ENCODE measurements around the gene CTRB1.
"Not testable (repeated sequence)": the region's sequence is repeated elsewhere in the genome, so short reads cannot be mapped to it uniquely, and the experiment has no call there.

Gene CTRB1

DNA sequence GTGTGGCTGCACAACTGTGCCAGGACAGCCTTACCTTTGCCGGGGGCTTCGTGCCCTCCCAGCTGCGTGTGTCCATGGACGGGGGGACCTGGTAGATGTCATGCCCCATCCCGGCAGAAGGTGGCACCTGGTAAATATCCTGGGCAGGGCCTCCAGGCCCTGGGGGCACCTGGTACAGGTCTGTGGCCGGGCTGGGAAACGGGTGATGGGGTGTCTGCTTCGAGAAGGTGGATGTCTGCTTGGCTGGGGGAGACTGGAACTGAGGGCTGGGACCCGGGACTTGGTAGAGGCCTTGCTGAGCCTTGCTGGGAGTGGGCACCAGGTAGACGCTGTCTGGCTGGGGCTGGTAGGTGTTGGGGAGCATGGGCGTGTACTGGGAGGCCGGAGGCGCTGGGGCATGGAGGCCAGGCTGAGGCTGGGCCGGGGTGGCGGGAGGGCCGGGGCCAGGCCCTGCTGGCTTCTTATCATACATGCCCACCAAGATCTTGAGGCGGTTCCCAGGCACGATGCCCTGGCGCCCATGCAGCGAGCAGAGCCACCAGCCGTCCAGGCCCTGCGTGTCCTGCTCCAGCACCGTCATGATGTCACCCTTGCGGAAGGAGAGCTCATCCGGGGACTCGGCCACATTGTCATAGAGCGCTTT lies 23.8 kb downstream of the CTRB1 start:
- not testable (repeated sequence) for DNase-seq

DNA sequence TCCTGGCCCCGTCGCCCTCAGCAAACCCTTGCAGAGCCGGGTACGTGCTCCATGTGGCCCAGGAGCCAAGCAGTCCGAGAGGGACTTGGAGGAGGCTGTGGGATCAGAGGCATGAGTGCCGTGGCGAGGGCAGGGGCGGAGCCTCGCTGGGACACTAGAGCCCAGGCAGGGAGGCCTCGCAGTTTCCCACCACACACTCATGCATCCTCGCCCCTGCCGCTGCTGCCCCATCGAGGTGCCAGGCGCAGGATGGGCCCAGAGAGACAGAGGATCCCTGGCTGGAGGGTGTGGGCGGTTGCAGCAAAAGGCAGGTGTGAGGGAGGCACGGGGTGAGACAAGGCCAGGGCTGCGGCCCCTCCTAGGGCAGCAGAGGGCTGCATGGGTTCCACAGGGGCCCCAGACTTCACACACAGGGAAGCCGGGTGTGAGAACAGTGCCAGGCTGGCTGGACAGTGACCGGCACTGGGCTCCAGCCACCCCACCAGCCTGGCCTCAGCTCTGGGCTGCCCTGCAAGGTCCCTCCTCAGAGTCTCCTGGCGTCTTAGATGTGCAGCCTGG lies 25.0 kb downstream of the CTRB1 start:
- DNase-seq = no peak

DNA sequence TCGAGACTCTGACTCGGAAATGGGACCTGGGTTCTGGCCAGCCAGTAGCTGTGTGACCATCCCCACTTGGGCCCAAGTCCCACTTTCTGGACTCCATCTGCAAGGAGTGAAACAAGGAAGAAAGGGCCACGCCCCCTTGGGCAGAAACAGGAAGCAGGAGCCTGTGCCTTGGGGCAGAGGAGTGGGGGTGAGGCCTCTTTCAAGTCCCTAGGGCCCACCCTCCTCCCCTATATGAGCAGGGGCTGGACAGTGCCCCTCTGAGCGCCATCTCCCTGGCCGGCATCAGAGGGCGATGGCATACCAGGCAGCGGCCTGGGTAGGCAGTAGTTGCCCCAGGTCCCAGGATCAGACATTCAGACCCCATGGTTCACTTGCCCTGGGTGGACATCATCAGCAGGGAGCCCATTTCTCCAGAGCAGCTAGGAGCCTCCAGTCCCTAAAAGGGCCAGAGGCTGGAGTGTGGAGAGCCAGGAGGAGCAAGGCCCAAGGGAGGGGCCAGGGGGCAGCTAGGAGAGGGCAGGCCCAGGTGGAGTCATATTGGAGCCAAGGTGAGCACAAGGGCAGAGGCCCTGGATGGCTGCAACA lies 25.5 kb downstream of the CTRB1 start:
- no peak for DNase-seq

DNA sequence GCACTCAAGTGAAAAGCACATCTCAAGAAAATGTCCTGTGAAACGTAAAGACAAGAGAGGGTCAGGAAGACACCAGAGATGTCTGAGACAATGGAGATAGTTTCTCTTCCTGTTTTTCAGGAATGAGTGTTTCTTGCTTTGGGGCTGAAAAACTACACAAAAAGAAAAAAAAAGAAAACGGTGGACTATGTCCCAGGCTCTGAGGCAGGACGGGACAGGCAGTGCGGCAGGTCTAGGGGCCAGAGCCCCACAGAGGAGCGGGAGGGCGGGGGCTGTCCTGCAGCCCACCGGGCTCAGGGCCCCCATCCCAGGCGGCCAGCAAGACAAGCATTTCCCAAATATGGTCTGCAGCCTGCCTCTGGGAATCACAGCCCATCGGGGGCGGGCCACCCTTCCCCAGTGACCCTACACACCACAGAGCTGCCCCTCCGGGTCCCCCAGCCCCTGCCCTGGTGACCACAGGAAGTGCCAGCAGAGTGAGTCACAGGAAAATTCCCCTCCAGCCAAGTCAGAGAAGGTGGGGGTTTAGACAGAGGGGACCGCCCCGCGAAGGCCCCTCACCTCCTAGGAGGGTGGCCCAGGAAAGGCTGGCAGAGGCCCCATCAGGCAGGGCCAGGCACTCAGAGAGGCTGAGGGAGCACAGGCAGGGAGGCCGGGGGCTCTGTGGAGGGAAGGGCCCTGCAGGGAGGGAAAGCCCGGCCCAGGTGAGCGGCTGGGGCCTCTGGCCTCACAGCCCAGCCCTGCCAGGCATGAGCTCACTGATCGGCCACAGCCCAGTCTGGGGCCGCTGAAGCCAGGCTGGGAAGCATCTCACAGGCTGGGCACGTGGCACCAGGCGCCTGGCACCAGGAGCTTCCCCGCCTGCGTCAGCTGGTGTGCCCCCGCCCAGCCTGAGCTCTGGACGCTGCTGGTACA lies 26.3 kb downstream of the CTRB1 start:
- no peak for DNase-seq

DNA sequence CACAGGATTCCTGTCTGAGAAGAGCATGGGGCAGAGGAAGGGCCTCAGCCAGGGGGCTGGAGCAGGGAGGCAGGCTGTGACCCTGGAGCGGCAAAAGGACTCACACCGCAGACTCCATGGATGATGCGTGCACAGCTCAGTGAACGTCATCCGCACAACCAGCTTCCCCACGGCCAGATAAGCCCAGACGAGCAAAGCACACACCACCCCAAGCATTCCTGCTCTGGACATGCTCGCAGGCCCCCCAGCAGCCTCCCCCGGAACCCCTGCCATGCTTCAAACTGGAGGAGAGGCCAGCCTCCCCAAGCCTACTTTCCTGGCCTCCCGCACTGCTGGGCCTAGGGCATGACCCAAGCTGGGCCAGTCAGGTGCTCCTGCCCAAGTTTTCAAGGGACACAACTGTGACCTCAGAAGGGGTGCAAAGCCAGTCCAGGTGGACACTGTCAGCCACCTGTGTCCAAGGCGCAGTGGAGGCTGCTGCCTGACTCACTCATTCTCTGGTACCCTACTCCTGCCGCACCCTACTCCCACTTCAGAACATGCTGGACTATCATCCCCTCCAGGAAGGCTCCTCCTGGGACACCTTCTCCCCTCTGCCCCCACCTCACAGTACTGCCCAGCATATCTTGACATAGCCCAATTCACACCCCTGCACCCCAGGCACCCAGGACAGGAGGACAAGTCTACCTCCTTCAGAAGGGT lies 27.9 kb downstream of the CTRB1 start:
- no peak for DNase-seq

DNA sequence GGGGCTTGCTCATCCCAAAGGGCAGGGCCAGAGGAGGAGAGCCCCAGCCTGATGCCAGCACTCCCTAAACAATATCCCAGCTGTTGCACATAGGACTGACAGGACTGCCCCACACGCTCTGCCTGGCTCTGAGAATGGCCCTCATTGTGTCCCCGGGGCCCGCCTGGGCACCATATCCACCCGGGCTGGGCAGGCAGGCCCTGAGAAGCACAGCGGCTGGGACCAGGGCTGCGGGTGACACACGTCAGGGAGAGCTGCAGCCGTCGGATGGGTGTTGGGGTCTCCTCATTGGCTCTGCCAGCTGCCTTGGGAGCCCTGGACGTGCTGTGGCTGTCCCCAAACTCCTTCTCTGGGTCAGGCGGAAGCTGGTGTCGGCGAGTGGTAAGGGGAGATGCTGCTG lies 28.5 kb downstream of the CTRB1 start:
- no peak for DNase-seq

DNA sequence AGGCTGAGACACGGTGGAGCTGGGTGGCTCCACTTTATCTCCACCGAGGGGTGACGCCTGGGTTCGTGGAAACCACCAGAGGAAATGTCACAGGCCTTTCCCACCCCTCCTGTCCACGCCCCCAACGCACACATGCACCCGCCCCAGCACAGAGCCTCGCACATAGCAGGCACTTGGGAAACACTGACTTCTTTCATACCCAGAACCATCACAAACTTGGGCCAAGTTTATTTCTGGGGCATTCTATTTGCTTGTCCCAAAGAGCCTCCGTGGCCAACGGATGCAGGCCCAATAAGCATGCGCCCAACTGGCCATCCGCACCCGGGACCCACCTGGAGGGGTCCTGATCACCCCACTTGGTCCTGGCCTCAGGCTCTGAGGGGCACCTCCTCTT lies 29.4 kb downstream of the CTRB1 start:
- no peak for DNase-seq

DNA sequence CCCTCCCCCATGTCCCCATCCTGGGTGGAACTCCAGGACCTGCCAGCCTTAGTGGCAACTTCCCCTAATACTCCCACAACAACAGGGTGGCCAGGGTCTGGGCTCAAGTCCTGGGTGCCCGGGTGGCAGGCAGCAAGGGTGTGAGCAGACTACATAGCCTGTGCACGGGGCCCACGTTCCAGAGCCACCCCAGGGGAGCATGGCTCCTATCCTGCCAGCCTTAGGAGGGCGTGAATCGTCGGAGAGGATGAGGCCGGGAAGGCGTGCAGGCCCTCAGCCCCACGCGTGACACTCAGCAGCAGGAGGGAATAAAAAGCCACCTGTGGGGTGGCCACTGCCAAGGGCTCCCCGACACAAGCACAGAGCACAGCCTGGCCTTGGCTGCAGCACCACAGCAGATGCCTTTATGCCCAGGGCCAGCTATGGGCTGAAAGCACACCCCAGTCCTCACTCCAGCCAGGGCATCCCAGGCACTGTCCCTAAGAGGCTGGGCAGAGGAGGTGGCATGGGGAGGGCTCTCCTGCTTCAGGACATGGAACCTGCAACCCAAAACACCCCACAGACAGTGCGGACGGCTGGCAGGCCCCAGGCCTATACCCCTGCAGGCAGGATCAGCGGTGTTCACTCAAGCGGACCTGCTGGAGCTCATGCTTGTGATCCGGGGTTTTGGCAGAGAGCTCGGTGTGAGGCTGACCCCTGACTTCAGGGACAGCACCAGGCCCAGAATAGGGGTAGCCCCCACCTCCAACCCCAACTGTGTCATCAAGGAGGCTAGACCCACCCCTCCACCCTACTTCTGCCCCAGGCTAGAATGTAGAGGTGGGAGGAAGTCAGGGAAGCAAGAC lies 30.0 kb downstream of the CTRB1 start:
- no peak for DNase-seq

DNA sequence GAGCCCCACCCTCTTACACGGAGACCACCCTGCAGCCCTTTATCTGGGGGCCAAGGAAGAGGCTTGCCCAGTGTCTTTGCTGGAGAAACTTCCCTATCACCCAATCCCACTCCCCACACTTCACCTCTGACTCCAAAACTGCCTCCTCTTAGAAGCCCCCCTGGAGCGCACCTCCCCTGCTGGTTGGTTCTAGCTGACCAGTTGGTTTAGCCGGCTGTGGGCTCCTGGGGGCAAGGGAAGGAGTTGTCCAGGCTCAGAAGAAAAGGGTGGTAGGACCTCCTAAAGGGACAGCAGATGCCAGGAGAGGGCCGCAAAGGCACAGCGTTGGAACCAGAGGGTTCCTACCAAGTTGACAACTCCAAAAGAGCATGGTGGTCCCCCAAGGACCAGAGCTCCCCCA lies 30.7 kb downstream of the CTRB1 start:
- DNase-seq = no peak

DNA sequence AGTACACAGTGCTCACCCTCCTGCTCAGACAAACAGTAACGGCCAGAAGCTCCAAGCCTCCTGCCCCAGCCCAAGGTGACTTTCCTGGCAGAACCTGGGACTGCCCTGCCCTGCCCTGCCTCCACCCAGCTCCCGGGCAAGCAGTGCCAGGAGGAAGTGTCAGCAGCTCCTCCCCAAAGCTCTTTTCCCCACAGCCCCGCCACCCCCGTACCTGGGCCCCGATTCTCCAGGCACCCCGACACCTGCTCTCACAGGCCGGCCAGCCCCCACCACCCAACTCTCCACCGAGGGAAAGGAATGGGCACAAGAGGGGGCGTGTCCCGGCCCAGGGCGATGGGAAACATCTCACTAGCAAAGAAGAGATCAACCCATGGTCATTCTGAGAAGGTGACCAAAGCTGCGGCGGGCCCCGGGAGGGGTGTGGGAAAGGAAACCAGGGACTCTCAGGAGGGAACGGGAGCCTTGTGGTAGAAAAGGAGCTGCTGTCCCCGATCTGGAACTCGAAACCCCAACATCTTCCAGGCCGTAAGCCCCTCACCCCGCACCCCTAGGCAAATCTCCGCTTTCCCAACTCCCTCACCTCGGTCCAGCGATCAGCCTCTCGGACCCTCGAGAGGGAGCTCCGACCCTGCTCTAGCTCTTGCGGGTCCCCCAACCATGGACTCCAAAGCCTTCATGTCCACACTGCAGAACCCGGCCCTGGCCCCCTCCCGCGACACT lies 31.5 kb downstream of the CTRB1 start:
- DNase-seq = no peak

DNA sequence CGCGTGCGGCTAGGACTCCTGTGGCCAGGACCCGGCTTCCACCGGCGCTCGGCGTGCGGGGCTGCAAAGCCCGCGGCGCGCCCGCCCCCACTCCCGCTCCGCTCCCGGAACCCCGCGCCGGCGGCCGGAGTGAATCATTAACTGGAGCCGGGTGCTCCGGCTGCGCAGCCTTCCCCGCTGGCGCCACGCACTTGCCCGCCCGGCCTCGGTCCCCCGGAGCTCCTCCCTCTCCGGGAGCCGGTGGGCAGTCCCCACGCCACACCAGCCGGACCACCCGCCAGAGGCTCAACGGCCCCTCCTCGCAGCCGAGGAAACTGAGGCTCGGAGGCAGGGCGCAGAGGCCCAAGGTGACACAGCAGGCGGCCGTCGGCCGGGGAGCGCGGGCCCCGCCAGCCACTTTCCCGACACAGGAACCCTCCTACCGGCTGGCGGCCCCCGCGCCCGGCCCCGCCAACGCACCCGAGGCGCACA lies 32.1 kb downstream of the CTRB1 start:
- no peak for DNase-seq

DNA sequence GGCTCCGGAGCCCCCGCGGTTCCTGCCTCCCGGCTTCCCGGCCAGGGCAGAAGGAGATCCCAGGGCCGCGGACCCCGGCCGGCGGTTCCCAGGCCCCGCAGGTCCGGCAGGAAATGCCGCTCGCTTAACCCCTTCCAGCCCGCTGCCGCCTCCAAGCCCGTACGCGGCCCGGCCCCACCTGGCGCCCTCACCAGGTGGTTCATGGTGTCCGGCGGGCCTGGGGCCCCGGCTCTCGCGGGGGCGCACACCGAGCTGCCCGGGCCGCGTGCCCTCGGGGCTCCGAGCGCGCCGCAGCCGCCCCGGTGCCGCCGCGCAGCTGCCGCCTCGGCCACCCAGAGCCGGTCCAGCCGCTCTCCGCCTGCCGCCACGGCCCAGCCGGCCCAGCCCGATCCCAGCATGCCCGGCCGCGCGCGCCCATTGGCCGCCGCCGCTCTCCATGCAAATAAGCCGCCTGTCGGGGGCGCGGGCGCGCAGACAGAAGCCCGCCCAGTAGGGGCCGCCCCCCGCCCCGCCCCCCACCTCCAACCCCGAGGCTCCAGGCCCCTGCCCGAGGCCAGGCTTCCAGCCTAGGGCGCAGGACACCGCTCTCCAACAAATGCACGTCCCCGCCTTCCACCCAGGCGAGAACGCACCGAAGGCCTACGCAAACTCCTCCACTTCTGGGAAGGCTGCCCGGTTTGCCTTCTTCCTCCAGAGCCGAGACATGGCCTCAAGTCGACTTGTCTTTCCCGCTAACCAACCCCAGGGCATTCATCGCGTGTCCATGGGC lies 32.7 kb downstream of the CTRB1 start, which contains the start of gene BCAR1:
TSS of gene BCAR1 (minus strand) at position 345 of the 769 bp plus-strand sequence. CDS start at position 203, 142 bp downstream.
- DNase-seq = no peak

DNA sequence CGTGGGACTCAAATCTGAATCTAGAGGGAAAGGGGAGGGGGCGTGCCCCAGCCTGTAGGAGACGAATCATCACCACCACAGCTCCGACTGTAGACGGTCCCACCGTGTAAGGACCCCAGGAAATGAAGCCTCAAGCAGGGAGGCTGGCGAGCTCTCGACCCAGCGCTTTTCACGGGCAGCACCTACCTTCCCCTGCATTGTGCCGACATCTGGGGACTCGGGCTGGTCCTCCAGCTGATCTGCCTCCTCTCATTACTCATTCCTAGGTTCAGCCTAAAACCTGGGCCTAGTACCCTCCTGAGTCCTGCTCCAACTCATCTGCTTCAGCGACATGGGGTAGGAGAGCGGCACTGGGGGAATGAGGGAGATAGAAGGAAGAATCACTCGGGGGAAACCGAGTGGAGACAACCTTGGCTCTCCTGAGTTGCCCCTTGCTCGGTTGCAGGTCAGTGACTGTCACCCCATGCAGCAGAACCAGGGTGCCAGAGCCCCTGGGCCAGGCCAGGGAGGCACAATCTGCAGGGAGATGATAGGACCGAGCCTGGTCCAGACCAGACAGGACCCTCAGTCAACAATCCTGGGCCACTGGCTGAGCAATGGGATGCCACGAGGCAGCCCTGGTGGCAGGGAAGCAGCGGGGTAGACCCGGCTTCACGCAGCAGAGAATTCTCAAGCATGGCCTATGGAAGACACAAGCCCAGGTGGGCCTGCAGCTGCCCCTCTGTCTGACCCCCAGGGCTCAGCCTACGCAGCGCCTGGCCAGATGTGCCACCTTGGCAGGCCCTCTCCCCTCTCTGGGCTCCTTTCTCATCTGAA lies 33.5 kb downstream of the CTRB1 start:
- DNase-seq = no peak

DNA sequence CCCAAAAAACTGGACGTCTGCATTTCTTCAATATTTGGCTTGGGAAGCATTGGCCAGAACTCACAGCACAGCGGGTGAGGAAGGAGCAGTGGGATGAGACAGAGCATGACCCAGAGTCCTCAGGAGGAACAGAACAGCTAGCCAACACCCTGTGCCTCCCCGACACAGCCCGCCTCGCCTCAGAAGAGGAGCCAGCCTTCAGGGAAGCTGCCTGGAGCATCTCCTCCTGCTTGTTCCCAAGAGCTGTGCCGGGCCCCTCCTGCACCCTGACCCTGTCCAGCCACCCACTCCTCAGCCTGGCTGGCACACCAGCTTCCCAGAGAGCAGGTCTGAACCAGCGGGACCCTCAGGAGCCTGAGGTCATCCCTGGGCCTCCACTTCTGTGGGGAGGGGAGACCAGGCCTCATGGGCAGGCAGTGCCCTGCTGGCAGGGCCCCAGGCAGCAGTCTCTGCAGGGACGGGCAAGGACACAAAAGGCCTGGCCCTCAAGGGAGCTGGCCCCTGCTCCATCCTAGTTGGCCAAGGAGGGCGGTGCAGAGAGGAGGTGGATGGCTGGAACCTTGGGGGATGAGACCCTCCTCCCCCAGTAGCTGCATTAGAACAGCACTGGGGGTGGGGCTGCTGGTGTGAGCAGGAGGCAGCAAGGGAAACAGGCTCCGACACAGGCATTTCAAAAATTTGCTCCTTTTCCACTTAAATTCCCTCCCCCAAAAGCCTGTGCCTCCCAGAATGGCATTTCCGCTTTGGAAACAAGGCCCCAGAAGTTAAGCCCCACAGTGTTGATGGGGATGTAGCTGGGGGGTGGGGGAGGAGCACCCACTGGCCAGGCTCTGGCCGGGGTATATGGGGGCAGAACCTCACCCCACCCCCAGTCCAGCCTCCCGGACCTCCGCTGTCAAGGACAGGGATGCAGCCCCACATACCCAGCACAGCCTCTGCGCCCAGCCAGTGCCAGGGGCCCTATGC lies 34.4 kb downstream of the CTRB1 start:
- DNase-seq = no peak

DNA sequence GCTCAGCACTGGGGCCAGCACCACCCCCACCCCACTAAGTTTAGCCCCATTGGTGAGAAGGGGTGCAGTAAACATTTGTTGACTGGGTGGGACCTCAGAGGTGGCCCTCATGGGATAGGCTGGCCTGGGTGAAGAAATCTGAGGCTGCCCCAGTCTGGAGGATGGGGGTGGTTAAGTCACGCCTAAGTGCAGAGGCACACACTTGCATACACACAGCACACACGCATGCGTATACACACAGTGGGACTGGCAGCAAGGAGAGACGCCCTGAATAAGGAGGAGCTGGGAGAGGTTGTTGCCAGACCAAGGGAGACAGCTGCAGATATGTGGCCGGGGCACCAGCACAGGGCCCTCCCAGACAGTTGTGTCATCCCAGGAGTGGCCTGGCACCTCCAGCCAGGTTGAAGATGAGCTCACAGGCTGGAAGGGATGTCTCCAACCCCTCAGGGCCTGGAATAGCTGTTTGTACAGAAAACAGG lies 35.6 kb downstream of the CTRB1 start:
- DNase-seq = no peak

DNA sequence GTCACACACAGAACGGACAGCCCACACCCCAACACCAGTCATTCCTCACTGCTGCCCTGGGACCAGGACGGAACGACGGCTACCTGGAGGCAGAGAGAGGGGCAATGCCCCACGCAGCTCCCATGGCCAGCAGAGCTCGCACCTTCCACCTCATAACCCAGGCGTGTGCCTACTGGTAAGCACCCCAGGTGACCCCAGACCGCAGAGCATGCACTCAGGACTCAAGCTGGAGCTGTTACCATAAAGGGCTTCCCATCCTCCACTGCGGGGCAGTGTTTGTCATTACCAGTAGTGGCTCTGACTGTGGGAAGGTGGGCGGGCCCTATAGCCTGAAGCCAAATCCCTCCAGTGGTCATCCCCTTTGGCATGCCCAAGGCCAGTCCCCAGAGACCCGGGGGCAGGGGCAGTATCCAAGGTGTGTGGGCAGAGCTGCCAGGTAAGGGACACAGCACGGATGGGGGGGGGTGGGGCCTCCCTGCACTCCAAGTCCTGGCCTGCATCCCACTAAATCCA lies 37.3 kb downstream of the CTRB1 start:
- DNase-seq = no peak

DNA sequence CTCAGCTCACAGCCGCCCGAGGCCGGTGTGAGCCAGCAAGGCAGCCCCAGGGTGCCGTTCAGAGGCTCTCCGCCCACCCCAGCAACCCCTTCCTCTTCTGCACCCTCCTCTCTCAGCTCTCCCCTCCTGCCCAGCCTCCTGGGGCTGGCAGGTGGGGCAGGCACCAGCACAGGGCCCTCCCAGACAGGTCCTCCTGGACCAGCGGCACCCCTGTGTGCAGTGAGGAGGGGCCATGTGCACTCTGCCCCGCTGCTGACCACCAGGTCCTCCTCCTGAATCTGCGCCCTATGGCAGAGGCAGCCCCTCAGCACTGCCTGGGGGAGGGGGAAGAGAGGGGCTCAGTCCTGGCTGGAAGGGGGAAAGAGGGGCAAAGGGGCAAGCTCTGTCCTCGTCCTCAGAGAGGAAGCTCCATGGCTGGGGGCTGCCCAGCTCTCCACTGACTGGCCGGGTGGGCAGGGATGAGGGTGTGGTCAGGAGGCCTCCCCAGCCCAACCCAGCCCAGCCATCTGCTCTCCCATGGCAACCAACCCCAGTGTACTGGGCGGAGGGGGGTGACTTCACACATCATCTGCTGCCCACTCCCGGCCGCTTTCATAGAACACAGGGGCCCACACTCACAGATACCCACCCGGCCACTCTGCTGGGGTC lies 38.0 kb downstream of the CTRB1 start:
- DNase-seq = no peak
